Endothelial cell of hepatic sinusoid (primary cell): Measurements from ENCODE around the gene CCDC182.

ENCODE experiments used
- in situ Hi-C: cut with HindIII; loops from 2 replicates; pipeline ENCODE4 v1.10.0; 2017; ENCODE audit warnings: low sequenced_read_pairs

CCDC182 gene

DNA sequence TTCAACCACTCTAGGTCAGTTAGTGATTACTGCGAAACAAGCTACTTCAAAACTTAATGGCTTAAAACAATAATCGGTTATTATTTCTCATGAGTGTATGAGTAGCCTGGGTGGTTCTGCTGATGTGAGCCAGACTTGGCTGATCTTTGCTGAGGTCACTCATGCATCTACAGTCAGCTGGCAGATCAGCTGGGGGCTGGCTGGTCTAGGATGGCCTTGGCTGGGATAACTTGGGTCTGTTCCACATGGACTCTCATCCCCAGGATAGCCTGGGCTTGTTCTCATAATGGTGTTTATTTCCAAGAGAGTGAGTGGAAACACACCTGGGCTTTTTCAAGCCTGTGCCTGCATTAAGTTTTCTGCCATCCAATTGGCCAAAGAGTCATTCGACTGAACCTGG lies 13.0 kb downstream of the CCDC182 start:
- in situ Hi-C loops: no loop called here

DNA sequence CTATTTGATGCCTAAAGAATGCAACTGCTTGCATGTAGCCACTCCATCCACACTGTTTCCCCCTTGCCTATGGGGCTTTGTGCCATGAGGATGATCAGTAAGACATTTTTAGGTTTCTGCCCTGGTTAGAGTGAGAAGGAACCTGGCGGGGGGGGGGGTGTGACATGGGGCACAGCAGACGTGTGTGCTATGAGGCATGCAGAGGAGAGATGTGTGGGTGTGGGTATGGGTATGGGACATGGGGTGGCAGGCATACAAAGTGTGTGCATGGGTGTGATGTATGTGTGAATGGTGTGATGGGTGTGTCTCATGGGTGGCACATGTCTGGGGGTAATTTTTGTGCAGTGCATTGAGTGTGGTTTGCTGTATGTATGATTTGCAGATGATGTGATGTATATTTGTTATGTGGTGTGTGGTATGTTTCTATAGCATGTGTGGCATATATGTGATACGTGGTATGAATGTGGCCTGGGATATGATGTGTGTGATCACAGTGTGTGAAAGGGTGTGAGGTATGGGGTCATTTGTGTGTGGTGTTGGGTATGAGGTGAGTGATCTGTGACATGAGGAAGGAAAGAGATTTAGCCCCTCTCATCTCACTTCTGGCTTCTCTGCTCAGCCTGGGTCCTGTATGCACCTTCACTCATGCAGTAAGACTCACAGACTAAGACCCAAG lies 14.9 kb downstream of the CCDC182 start:
- in situ Hi-C loops: no loop called here

- in situ Hi-C loops: no loop called here
Measured at GRCh38 chr17:57727630-57728175, 17.4 kb downstream of the CCDC182 start.

- in situ Hi-C loops: no loop called here
Measured at GRCh38 chr17:57726838-57727237, 18.3 kb downstream of the CCDC182 start.

DNA sequence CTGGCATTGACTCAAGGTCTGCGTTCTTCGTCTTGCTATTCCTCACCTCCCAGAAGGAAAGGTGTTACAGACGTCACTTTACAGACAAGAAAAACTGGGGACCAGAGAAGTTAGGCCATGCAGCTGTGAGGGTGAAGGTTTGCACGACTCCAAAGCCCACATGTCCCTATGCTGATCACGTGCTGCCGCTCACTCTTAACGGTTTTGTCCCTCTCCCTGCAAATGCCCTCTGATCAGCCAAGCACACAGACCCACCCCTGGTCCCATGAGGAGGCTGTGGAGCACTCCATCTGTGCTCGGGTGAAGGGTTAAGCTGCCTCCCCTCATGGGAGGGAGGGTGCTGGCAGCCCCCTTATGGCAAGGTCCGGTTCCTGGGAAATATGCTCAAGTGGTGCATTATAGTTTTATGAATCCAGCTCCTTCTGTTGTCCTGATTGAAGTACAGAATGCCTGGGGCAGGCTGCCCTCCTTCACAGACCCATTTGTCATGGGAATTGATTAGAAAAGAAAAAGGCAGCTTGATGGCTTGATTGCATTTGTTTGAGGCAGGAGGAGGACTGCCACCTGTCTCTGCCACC lies 18.8 kb downstream of the CCDC182 start:
- in situ Hi-C loops: no loop called here

DNA sequence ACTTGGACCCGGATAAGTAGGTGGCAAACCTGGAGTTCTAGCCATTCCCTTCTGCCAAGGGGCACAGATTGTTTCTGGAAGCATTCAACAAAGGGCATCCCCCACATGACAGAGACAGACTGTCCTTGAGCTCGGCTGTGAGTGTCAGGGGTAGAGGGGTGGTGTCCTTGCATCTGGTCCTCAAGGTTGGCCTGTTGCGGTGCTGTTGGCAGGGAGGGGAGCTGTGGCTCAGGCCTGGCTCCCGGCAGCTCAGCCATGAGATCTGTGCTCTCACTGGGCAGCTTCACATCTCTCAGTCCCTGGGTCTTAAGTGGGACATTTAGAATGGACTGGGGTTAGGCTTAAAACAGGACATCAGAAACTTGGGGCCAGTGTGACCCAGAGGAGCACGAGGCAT lies 20.4 kb downstream of the CCDC182 start:
- in situ Hi-C loops: loop anchor here (5.0 kb wide), 1 partner anchor 52 kb away; no protein-coding TSS in a partner anchor

DNA sequence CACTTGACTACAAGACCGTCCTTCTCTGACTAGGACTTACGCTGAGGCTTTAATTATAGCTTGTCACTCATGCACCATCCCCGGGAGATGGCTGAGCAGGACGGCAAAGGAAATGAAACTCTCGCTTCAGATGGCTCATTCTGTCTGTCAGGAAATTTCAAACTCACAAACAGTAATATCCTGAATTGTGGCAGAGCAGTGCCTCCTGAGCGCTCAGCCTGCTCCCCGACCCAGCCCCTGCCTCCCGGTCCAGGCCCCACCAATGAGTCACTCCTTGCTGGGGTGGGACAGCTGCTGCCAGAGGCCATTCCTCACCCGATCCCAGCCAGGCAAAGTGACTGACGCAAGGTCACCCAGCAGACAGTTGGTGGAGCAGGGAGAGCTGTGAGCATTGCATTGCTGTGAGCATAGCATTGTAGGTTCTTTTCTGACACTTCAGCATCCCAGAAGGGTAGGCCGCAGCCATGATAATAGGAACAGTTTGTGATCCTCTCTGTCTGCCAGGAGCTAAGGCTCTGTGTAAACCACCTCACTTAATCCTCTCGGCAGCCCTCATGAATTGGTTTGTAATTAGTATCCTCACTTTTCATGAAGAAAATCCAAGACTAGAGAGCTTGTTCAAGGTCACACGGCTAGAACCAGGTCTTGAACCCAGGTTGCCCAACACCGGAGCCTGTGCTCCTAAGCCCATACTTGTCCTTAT lies 20.9 kb downstream of the CCDC182 start:
- in situ Hi-C loops: loop anchor here (5.0 kb wide), 1 partner anchor 52 kb away; no protein-coding TSS in a partner anchor

DNA sequence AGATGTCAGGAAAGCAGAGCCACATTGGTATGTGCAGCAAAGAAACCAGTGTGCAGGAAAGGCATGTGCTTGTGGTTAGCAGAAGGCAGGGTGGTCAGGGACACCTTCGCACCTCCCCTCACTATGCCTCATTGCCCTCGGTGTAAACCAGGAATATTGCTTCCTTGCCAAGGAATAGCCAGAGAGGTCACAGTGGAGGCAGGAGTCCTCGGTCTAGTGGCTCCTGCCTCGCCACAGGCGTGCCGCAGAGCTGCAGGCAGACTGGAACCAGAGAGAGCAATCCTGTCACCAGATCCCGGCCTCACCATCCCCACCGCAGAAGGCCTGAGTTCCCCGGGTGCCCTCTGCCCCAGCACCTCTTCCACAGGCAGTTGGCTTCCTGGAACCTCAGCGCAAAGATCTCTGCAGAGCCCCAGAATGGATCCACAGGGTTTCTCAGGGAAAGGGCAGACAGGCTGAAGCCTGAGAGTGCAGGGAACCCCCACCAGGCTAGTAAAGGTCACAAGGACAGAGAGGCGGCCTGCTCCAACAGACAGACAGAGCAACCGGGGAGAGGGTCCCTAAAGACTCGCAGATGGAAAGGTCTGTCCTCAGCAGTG lies 21.6 kb downstream of the CCDC182 start:
- in situ Hi-C loops: loop anchor here (5.0 kb wide), 1 partner anchor 51 kb away; no protein-coding TSS in a partner anchor

GRCh38 chr17:57722704-57723043 lies 22.4 kb downstream of the CCDC182 start:
- in situ Hi-C loops: loop anchor here (5.0 kb wide), 1 partner anchor 50 kb away; no protein-coding TSS in a partner anchor

GRCh38 chr17:57721967-57722703 lies 23.0 kb downstream of the CCDC182 start:
- in situ Hi-C loops: loop anchor here (5.0 kb wide), 1 partner anchor 50 kb away; no protein-coding TSS in a partner anchor

DNA sequence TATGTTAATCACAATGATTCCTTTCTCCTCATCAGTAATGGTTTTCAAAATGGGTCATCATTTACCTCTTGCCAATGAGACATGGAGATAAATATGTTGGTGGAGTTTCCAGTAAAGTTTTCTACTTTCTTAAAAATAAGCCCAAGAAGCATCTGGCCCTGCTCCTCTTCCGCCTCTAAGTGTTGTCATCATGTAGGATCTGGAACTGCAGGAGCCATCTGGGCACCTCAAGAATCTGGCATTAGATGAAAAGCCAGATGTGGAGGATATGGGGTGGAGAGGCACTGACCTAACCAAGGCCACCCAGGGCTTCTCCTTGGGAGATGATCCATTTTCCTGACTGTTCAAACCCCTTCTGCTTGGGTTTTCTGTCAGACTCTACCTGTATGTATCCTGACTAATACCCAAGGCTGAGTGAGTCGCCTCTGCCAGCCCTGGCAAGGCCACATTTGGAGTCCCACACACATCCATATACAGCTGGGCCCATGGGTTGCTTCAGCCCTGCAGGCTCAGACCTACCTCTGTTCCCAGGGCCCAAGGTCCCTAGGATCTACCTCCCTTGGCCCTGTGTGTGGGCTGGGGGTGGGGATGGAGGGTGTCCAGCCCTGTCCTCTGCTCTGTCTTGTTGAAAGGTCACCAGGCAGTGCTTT lies 24.6 kb downstream of the CCDC182 start:
- in situ Hi-C loops: loop anchor here (5.0 kb wide), 1 partner anchor 48 kb away; no protein-coding TSS in a partner anchor

- in situ Hi-C loops: no loop called here
Measured at GRCh38 chr17:57718878-57719277, 26.2 kb downstream of the CCDC182 start.

DNA sequence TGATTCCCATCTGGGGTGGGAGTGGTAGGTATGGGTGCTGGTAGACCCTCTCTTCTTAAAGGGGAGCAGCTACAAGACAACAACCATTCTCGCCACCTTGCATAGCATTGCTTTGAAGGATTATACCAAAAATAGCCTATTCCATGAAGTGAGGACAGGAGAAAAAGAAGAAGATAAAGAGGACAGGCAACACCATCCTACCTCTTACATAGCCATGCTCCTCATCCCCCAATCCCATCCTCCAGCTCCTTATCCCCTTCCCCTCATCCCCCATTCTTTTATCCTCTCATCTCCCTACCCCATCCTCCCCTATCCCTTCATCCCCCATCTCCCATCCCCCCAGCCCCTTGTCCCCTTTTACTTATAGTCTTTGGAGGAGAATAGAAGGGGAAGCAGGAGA lies 29.1 kb downstream of the CCDC182 start:
- in situ Hi-C loops: no loop called here

DNA sequence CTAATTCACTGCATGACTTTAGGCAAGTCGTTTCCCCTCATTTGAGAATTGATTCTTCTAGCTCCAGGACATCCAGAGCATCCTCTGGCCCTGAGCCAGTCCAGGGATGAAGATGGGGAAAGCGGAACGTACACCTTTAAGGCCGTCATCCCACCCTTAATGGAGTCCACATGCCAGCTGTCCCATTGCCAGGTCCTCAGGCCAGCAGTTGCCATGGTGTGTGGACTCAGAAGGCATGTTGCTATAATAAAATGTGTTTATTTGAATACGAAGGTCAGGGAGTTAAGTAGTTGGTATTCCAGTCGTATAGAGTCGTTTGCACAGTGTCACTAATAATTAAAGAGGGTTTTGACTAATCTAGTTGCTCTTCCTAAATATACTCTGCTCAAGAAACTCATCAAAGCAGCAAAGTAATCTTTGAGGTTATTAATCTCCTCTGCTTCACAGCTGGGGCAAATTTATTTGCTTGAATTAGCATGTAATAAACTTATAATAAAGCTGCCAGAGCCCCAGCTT lies 30.4 kb downstream of the CCDC182 start:
- in situ Hi-C loops: no loop called here

GRCh38 chr17:57713140-57713539 lies 32.0 kb downstream of the CCDC182 start:
- in situ Hi-C loops: no loop called here

DNA sequence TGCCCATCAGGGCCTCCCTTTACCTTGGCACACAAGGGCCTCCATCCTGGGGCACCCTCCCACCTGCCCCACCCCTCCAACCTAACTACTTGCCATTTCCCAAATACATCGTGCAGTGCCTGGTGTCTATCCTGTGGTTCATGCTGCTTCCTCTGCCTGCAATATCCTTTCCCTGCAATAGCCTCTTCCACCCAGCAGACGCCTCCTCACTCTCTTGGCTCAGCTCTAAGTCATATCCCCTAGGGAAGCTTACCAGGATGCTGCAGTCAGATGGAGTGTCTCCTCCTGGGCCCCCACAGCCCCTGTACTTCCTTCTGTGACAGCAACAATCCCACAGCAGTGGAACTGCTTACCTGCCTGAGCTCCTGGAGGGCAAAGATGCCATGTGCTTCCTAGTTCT lies 36.7 kb downstream of the CCDC182 start:
- in situ Hi-C loops: no loop called here

GRCh38 chr17:57707892-57708291 lies 37.2 kb downstream of the CCDC182 start:
- in situ Hi-C loops: no loop called here

DNA sequence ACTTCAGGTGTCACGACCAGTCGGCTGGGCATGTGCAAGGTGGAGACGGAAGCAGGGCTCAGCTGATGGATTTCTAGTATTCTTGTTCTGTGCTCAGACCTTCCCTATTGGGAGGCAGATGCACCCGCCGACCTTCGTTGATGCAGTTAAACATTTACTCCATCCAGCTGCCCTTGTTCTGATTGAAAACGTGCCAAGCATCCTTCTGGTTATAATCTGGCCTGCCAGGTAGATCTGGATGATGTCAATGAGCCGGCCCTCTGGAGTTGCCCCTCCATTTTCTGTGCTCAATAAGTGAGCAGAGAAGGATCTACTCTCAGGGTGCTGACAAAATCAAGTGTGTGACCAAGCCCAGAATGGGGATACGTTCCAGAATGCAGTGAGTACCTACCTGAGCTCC lies 38.3 kb downstream of the CCDC182 start:
- in situ Hi-C loops: no loop called here

DNA sequence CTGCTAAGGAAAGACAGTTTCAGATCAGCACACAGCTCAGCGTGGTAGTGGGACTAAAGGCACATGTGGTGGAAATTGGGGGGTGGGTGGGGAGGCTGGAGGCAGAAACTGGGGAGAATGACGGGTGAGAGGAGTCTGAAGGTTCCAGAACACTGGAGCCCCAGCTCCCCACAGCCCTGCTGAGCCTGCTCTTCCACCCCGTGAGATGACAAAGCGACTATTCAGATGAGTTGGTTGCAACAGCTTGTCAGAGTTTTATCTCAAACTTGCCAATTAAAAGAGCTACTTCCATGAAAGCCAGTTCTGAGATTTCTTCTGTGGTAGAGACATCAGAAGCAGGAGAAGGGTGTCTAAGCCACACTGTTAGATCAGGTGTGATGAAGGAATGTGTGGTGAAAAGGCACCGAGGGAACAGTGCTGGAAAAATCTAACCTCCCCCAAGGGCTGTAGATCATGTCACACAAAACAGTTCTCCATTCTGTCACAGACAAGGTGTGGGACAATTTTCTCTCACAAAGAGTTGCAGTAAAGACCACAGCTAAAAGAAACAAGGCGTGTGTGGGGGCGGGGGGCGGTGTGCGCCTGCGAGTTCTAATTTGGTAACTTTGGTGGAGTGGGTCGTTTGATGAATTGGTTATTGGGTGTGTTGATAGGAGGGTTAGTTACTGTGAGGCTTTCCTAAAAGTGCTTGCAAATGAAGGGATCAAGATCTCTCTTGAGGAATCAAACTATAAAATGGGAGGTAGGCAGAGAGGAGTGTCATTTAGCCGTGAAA lies 39.0 kb downstream of the CCDC182 start:
- in situ Hi-C loops: no loop called here
